ENCODE data around the gene USP36. TPM values are rescaled to one million over a fixed set of nuclear protein-coding genes. Genes with fewer than 3 reads are reported as not detected.

Gene USP36
- total RNA-seq, 1 experiment from 2014 or later, result 24.6 TPM

DNA sequence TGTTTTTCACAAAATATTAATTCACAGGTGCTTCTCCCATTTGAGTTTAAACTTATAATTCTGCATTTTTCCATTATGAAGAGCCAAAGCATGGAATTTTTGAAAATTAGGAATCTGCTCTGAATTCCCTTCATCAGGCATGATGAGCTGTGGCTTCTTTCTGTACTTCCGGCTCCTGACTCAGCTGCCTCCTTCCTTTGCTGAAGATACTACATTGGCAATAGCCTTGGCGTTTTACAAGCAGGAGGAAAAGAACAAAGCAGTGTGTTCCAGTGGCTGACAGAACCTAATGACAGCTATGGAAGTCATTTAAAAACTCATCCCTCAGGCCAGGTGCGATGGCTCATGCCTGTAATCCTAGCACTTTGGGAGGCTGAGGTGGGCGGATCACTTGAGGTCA, 18.4 kb upstream of the USP36 start:
- no peak overlapping the region for H3K4me3 ChIP-seq (ENCODE audit: insufficient read depth, low read depth, low read length)
- no peaks in the 10 kb centered on the region for H3K27me3 ChIP-seq (ENCODE audit: control insufficient read depth, insufficient read depth, low read length)
- no peaks in the 10 kb centered on the region for H3K36me3 ChIP-seq (replicated peaks; ENCODE audit: control insufficient read depth, insufficient read depth, low read length)
- no peak for DNase-seq

DNA sequence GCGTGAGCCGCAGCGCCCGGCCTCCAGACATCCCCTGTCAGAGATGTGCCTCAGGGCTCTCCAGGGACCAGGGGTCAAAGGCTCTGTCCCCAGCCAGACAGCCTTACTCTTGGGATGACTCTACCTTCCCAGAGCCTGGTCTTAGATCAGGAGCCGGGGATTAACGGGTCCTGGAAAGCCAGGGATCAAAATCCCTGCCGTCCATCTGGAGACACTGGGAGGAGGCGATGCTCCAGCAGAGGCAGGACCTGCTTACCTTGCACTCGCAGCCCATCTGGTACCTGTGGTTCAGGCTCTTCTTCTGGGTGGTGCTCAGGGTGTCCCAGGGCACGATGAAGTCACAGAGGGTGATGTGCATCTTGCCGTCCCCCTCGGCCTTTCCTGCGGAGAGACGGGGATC, 16.7 kb upstream of the USP36 start:
- H3K36me3 ChIP-seq (replicated peaks; ENCODE audit: control insufficient read depth, insufficient read depth, low read length), result no peaks in the 10 kb centered on the region
- no peaks in the 10 kb centered on the region for H3K27me3 ChIP-seq (ENCODE audit: control insufficient read depth, insufficient read depth, low read length)
- no peak overlapping the region for H3K4me3 ChIP-seq (ENCODE audit: insufficient read depth, low read depth, low read length)
- DNase-seq, result no peak

DNA sequence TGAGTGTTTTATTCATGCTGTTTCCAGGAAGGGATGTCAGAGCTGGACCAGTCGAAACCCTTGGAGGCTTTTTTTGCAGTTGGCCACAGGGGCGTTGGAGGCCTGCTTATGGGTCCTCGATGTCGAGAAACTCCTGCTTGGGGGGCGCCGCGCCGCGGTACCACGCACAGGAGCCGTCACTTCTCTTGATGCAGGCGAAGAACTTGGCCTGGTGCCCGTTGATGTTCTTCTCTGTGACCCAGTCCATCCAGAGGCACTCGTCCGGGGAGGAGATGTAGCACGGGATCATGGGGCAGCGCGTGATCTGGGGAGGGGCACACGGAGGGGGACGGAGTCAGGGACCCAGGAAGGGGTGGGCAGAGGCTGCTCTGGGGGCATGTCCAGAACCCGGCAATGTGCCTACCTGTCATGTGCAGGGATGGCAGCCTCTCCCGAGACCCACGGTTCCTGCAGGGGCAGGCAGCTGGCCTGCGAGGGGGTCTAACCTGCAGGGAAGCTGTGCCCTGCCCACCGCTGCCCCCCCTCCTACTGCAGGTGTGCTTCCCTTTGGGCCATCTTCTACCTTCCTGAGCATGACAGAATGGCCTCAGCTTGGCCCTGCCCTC, 15.0 kb upstream of the USP36 start:
- Histone ChIP-seq H3K36me3 (replicated peaks; ENCODE audit: control insufficient read depth, insufficient read depth, low read length) (no peaks in the 10 kb centered on the region), H3K4me3 (ENCODE audit: insufficient read depth, low read depth, low read length) (no peak overlapping the region), H3K27me3 (ENCODE audit: control insufficient read depth, insufficient read depth, low read length) (no peaks in the 10 kb centered on the region)
- DNase-seq, result peak; percentile 45

DNA sequence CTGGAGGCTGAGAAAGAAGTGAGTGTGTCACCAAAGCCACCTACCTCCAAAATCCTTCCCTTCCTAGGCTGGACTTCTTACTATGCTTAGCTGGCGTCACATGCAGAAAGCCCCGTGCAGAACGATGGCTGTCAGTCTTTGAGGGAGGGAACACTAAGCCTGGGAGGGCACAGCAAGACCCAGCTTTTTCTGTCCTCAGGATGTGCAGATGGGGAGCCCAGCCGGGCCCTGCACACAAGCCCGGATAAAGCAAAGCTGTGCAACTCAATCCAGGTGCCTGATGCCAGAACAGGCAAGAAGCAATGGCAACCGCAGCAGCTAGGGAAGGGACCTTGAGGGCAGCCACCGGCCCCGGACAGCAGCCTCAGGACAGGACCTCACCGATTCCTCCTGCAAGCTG, 13.9 kb upstream of the USP36 start:
- H3K36me3 ChIP-seq (replicated peaks; ENCODE audit: control insufficient read depth, insufficient read depth, low read length), result no peaks in the 10 kb centered on the region
- H3K27me3 ChIP-seq (ENCODE audit: control insufficient read depth, insufficient read depth, low read length), result no peaks in the 10 kb centered on the region
- no peak for DNase-seq
- H3K4me3 ChIP-seq (ENCODE audit: insufficient read depth, low read depth, low read length), result no peak overlapping the region

DNA sequence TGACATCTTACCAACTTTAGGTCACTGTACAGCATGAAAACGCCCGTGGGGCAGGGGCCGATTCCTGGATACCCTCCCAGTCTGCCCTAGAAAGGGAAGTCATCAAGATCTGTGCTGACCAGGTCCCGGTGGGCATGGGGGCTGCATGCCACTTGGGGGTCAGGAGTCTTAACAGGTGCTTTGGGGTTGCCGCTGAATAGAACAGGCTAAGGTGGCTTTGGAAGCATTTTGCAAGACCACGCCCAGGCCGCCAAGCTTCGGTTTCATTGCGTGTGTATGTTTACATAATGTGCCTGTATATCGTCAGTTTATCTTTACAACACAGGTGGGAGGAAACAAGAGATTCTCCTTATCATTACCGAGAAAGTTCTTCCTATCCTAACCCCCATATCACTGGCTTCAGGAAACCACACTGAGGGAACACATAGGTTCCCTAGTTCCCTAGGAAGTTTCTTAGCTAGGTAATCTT, 13.3 kb upstream of the USP36 start:
- no peak overlapping the region for H3K4me3 ChIP-seq (ENCODE audit: insufficient read depth, low read depth, low read length)
- H3K27me3 ChIP-seq (ENCODE audit: control insufficient read depth, insufficient read depth, low read length), result no peaks in the 10 kb centered on the region
- no peaks in the 10 kb centered on the region for H3K36me3 ChIP-seq (replicated peaks; ENCODE audit: control insufficient read depth, insufficient read depth, low read length)
- DNase-seq, result no peak

DNA sequence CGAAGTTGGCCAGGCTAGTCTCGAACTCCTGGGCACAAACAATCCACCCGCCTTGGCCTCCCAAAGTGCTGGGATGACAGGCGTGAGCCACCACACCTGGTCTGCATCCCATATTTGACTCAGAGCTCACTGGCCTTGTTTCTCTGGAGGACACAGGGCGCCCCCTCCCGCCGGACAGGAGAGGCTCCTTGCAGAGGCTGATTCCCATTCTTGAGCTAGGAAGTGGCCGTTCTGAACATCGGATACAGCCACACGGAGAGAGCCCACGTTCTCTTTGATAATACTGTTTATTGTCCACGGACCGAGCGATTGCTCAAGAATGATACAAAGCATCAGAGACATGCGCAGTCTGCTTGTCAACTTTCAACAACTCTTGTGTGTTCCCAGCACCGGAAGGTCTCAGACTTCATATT, 12.1 kb upstream of the USP36 start:
- no peaks in the 10 kb centered on the region for H3K27me3 ChIP-seq (ENCODE audit: control insufficient read depth, insufficient read depth, low read length)
- no peaks in the 10 kb centered on the region for H3K36me3 ChIP-seq (replicated peaks; ENCODE audit: control insufficient read depth, insufficient read depth, low read length)
- no peak overlapping the region for H3K4me3 ChIP-seq (ENCODE audit: insufficient read depth, low read depth, low read length)
- peak; percentile 74 for DNase-seq

DNA sequence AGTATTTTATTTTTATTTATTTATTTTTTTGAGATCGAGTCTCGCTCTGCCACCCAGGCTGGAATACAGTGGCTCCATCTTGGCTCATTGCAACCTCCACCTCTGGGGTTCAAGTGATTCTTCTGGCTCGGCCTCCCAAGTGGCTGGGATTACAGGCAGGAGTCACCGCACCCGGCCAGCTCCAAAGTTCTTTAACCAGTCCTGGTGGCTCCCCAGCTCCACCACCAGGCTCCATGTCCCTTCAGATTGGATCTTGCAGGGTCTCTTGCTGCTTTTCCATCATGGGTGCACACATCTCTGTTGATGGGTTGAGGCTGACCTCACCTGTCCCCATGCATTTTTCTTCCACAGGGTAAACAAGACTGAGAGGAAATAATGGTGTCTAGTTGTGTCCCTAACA, 8.4 kb upstream of the USP36 start:
- H3K4me3 ChIP-seq (ENCODE audit: insufficient read depth, low read depth, low read length), result no peak overlapping the region
- no peaks in the 10 kb centered on the region for H3K27me3 ChIP-seq (ENCODE audit: control insufficient read depth, insufficient read depth, low read length)
- DNase-seq, result no peak
- no peaks in the 10 kb centered on the region for H3K36me3 ChIP-seq (replicated peaks; ENCODE audit: control insufficient read depth, insufficient read depth, low read length)

DNA sequence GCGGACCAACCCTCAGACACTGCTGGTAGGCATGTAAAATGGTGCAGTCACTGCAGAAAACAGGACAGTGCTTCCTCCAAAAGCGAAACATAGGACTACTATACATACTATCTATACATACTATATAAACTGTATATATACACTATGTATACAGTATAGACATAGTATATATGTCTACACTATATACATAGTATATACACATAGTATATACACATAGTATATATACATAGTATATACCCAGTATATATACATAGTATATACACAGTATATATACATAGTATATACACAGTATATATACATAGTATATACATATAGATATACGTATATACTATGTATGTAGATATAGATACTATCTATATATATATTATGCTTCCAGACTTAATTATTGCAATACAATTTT, 6.4 kb upstream of the USP36 start:
- no peak for DNase-seq
- Histone ChIP-seq H3K4me3 (ENCODE audit: insufficient read depth, low read depth, low read length) (no peak overlapping the region), H3K36me3 (replicated peaks; ENCODE audit: control insufficient read depth, insufficient read depth, low read length) (no peaks in the 10 kb centered on the region), H3K27me3 (ENCODE audit: control insufficient read depth, insufficient read depth, low read length) (no peaks in the 10 kb centered on the region)

DNA sequence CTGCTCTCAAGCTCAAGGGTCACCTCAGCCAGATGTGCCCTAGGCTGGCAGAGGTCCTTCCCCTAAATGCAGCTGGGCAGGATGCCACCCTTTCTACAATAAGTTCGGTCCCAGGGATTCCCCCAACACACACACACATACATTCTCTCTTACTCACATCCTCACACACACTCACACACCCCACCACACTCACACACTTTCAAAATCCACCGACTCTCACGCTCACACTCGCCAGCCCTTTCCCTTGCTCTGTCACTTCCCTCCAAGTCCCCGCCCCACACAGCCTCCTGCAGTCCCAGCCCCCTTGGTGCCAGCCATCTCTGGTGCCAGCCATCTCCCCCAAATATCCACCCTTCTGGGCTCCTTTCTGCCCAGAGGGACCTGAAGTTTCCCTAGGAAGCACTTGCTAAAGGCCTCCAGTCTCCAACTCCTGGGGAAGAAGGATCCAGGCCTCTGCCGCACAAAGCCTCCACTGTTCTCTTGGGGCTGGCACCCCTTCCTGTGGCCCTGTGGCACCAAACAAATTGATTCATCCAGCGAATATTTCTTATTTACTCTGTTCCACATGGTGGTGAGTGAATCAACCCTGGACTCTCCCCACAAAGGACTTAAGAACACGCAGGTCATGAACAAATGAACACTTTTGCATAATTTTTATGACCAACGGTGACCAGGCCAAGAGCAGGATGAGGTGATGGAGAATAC, 3.8 kb upstream of the USP36 start:
- no peak overlapping the region for H3K4me3 ChIP-seq (ENCODE audit: insufficient read depth, low read depth, low read length)
- DNase-seq, result no peak
- no peaks in the 10 kb centered on the region for H3K36me3 ChIP-seq (replicated peaks; ENCODE audit: control insufficient read depth, insufficient read depth, low read length)
- H3K27me3 ChIP-seq (ENCODE audit: control insufficient read depth, insufficient read depth, low read length), result no peaks in the 10 kb centered on the region

DNA sequence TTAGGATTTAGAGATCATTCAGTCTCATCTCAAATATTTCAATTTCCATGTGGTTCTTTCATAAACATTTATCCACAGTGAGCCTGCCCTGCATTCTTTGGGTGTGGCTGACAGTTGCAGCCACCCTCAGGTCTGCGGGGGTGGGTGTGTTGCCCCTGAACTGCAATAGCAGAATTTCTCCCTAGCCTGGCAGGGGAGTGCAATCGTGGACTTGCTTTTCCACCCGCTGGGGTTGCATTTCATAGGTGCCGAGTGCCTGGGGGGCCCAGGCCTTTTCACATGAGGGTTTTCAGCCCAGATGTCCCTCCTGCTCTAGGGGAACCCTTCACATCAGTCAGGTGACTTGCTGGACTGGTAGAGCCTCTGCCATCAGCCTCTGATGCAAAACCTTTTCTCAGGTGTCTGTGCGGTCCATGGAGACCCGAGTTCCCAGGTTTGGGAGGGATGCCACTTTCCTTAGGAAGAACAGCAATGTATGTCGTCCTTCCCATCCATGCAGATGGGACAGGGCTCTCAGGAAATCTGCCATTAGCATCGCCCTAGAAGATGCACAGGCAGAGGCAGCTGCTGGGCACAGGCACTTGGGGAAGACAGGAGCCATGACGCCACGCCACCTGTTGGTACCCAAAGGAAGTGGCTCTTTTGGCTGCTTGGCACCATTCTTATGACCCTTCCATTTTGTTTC, 2.4 kb upstream of the USP36 start:
- H3K36me3 ChIP-seq (replicated peaks; ENCODE audit: control insufficient read depth, insufficient read depth, low read length), result no peaks in the 10 kb centered on the region; the same call in 1 of the 2 replicates
- no peaks in the 10 kb centered on the region for H3K27me3 ChIP-seq (ENCODE audit: control insufficient read depth, insufficient read depth, low read length)
- peak; percentile 84 for DNase-seq
- no peak overlapping the region for H3K4me3 ChIP-seq (ENCODE audit: insufficient read depth, low read depth, low read length)

DNA sequence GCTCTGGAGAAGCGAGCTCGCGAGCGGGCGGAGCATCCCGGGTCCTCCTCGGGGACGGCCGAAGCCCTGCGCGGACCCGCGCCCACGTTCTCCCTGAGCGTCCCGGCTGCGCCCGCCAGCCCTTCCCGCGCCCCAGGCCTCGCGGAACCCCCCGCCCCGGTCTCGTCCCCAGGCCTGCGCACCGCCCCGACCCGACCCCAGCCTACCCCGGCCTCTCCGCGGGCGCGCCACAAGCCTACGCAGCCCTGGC, 159 bp downstream of the USP36 start:
- no peaks in the 10 kb centered on the region for H3K27me3 ChIP-seq (ENCODE audit: control insufficient read depth, insufficient read depth, low read length)
- H3K4me3 ChIP-seq (ENCODE audit: insufficient read depth, low read depth, low read length), result peak overlapping the region; percentile 91
- peaks cover 19% of the 10 kb centered on the region for H3K36me3 ChIP-seq (replicated peaks; ENCODE audit: control insufficient read depth, insufficient read depth, low read length)
- DNase-seq, result no peak

DNA sequence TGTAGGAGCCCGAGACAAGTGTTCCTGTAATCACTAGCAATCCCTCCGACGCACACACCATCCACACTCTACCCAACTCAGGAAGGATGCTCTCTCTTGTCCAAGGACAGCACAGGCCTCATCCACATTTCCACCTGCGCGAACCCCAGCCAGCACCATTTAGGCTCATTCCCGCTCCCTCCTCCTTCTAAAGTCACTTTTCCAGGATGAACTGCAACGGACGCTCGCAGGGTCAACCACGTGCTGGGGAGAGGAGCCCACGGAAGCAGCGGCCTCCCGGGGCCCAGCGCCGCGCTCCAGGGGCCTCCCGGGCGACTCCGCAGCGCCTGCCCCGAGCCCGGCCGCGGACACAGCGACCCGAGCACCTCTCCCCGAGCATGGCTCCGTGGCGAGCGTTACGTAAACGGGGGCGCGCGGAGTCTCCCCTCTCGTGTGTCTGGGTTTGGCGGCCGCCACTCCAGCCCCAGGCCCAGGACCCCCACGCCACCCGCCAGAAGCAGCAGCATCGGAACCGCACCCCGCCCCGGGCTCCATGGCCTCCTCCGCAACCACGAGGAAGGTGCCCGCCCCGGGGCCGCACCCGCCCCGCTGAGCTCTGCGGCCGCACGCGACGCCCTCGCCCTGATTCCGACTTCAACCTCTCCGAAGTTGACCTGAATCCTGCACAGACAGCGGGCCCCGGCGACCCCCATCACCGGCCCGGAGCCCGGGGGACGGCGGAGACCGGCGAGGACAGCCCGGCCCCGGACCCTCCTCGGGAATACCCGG, 668 bp downstream of the USP36 start:
- peak; percentile 77 for DNase-seq
- peak overlapping the region; percentile 91 for H3K4me3 ChIP-seq (ENCODE audit: insufficient read depth, low read depth, low read length)
- H3K36me3 ChIP-seq (replicated peaks; ENCODE audit: control insufficient read depth, insufficient read depth, low read length), result peaks cover 24% of the 10 kb centered on the region
- no peaks in the 10 kb centered on the region for H3K27me3 ChIP-seq (ENCODE audit: control insufficient read depth, insufficient read depth, low read length)

DNA sequence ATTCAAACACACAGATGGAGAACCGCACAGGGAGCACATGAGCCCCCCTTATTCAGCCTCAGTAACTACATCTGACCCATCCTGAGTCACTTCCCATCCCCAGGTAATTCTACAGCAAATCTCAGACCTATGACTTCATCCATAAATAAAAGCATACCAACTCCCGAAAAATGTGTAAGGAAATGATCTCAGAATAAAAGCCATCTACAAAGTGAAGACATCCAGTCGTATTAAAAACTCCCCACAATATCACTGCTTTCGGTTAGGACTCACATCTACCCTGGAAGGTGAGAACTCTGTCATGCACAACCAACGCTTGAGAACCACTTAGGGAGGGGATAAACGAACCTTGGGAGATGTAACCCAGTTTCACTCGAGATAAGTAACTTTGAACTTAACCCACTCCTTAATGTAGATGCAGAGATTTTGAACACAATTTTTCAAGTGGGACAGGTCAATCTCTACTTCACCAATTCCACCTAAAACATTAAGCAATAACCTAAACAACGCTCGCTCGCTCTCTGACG, 1.3 kb downstream of the USP36 start:
- no peak for DNase-seq

DNA sequence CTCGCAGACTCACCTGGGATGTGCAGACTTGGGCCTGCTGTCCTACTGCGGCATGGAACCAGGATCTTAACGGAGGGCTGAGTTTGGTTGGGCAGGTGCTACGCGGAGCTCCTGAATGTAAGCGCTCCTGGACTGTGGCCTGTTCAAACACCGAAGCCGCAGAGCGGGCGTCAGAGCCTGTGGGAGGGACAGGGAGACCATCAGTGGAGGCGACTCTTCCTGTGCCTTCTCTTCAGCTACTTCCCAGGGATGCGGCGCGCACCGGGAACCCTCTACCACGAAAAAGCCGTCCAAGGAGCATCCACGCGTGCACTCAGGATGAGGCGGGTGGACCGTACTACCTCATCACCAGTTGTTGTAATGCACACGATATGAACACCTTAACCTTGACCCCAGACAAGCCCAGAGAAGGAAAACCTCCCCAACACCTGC, 2.0 kb downstream of the USP36 start:
- no peak for DNase-seq
- H3K36me3 ChIP-seq (replicated peaks; ENCODE audit: control insufficient read depth, insufficient read depth, low read length), result peaks cover 30% of the 10 kb centered on the region
- H3K27me3 ChIP-seq (ENCODE audit: control insufficient read depth, insufficient read depth, low read length), result no peaks in the 10 kb centered on the region
- H3K4me3 ChIP-seq (ENCODE audit: insufficient read depth, low read depth, low read length), result no peak overlapping the region

More for the DNA sequence above, 1.3 kb downstream of the USP36 start:
- Histone ChIP-seq H3K27me3 (ENCODE audit: control insufficient read depth, insufficient read depth, low read length) (no peaks in the 10 kb centered on the region), H3K36me3 (replicated peaks; ENCODE audit: control insufficient read depth, insufficient read depth, low read length) (peaks cover 28% of the 10 kb centered on the region), H3K4me3 (ENCODE audit: insufficient read depth, low read depth, low read length) (peak overlapping the region; percentile 91)

All from H7 (cell line).